GM21619 (cell line): ENCODE measurements around the gene MAPK6.
"Not testable (repeated sequence)": the region's sequence is repeated elsewhere in the genome, so short reads cannot be mapped to it uniquely, and the experiment has no call there.

ENCODE experiments used
- ATAC-seq: cut with Tn5 transposase; IDR thresholded peaks from one replicate; pipeline ENCODE4 v1.9.1; 2021; ENCODE audit not compliant: unreplicated experiment

MAPK6 gene

GRCh38 chr15:52078876-52079700 is 60.1 kb downstream of the MAPK6 start:
- ATAC-seq, result no peak

DNA sequence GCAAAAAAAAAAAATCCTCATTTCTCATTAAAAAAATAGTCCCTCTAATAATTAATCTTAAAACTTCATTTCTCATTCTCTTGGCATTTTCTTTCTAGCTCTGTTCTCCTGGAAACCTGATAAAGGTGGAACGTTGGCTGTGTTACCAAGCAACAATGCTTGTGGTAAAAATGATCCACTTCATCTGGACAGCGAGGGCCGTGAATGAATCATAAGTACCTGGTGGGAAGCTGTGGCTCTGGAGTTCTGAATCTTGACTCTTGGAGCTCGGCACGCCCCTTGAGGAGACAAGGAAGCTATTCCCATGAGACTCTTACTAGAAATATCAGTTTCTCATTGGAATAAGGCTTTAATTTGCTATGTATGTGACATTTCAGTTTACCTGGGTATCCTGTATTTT is 61.0 kb downstream of the MAPK6 start:
- no peak for ATAC-seq

- ATAC-seq, result no peak
These were observed 61.8 kb downstream of the MAPK6 start for GRCh38 chr15:52080706-52081392.

GRCh38 chr15:52082197-52083036 is 63.4 kb downstream of the MAPK6 start:
- ATAC-seq, result peak; percentile 79

- peak; percentile 6 for ATAC-seq
These were observed 64.0 kb downstream of the MAPK6 start for GRCh38 chr15:52083037-52083359.

DNA sequence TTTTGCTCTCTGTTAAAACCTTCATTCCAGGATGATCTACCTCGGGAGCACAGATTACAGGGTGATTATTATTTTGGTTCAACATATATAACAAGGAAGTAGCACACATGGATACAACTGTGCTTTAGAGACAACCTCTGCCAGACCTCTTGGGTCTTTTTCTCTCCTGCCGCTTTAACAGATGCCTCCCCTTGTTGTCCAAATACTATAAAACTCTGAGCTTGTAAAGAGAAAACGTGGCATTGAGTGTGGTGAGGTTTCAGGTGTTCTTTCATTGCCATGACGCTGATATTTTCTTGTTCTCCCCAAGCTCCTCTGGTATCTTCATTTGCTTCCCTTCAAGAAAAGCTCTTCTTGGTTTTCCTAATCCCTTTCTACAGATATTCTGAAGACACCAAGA is 64.6 kb downstream of the MAPK6 start:
- no peak for ATAC-seq

DNA sequence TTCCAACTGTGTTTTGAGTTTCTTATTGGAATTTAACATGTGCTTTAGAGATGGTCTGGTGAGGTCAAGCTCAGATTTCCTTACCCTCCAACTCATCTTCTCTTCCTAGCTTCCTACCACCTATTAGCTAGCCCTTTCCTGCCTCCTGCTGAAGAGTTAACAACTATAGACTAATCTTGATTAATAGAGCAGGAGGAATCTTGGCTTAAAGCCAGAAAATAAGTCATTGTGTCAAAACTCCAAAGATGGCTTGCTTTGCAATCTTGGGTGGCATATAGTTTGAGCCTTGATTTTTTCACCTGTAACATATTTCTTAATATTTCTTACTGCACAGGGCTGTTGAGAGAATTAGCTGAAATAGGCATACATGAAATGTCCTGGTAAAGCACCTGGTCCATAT is 66.3 kb downstream of the MAPK6 start:
- no peak for ATAC-seq

GRCh38 chr15:52086011-52086786 is 67.2 kb downstream of the MAPK6 start:
- ATAC-seq, result no peak

DNA sequence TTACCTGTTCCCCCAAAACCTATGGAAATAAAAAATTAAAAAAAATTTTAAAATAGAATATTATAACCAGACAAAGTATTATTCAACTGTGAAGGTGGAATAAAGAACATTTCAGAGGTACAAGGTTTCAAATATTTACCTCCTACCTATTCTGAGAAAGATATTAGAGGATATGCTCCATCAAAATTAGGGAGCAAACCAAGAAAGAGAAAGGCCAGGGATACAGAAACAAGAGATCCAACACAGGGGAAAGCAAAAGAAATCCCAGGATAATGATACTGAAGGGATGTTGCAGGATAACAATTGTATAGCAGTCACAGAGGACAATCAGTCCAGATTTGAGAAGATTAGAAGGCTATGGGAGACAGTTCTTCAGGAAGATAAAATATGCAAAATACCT is 71.2 kb downstream of the MAPK6 start:
- no peak for ATAC-seq

GRCh38 chr15:52093167-52093538 is 74.1 kb downstream of the MAPK6 start:
- ATAC-seq, result no peak

DNA sequence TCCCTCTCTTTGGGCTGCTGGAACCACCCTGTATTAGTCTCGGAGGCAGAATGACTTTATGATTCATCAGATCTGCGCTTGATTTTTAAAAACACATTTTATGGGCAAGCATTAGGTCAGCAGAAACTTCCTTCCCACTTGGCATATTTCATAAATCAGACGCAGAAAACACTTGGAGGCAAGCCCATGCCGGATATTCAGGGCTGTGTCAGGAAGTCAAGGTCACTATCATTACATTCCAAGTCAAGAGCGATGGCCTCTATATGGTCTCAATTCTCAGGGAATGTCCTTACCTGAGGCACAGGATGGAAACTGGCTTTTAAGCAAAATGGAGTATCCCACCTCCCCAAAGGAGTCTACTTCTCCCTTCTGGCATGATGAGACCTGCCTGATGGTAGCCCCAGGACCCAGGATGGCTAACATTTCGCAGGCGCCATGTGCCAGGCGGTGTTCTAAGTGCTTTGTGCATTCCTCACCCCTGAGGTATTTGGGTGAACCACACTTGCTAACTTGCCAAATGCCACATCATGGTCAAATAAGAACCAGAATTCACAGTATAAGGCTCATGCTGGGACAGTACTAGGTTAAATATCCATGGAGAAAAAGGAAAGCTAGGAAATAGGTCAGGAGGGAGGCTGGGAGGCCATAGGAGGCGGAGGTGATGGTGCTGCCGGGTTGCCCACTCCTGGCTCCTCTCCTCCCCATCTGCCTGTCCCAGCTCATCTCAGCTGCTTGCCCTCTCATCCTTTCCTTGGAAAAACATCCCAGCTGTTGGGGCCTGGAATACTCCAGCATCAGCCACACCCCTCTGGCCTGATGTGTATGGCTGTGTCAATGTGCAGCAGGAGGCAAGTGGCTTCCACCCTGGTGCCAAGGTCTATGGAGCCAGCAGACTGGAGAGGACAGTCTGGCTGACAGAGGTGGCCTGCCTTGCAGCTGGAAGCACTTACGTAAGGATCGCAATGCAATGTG is 74.8 kb downstream of the MAPK6 start:
- ATAC-seq, result no peak

DNA sequence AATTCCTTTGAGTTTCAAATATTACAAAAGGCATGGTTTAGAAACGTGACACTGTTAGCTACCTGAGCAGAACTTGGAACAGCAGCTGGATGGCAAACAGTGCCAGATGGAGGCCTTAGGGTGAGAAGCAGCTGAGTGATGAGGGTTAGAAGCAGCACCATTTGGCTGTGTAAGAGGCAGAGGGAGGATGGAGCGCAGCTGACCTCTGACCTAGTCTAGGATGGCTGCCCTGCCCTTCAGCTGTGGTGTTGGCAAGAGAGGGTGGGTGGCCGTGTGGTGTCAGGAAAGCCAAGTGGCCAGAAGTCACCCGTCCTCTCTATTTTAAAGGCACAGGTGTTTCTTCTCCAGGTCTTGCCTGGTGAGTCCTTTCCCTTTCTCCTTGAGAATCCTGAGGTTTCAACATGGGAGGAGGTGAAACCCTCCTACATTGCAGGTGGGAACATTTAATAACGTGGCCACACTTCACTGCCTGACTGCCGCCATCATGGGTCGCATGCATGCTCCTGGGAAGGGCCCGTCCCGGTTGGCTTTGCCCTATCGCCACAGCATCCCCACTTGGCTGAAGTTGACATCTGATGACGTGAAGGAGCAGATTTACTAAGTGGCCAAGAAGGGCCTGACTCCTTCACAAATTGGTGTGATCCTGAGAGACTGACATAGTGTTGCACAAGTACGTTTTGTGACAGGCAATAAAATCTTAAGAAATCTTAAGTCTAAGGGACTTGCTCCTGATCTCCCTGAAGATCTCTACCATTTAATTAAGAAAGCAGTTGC is 76.0 kb downstream of the MAPK6 start:
- ATAC-seq, result no peak

GRCh38 chr15:52095597-52096262 is 76.7 kb downstream of the MAPK6 start:
- ATAC-seq, result no peak

GRCh38 chr15:52096536-52096935 is 77.5 kb downstream of the MAPK6 start:
- ATAC-seq, result not testable (repeated sequence)

DNA sequence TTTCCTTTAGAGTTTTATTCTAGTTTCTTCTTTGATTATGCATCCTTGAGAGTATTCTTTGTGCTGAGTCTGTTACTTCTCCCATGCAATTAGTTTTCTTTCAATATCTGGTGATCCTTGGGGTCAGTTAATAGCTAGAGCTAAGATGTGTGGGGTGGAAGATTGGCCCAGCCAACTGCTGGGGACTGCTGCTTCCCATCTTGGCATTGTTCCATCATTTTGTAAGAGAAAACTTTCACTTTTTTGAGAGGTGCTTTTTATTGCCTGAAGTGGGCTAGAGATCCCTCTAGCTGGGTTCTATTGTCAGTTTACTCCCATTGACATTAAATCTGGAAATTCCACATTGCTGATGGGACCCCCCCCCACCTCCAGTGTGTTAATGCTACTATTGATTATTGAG is 78.2 kb downstream of the MAPK6 start:
- ATAC-seq, result no peak

DNA sequence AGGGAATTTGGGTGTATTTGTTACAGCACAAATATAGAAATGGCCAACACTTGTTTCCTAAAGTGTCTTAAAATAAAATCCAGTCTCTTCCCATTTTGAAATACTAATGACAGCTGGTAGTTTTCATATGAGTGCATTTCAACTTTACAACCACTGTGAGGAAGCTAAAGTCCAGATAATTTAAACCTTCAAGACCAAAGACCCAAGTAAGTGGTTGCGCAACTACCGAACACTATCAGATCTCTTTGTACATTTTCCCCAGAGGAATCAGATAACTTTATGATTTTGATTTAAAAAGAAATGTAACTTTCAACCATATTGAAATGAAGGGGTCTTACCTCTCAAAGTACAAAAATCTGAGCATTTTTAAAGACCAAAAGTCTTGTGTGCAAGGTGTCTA is 79.3 kb downstream of the MAPK6 start:
- ATAC-seq, result no peak

DNA sequence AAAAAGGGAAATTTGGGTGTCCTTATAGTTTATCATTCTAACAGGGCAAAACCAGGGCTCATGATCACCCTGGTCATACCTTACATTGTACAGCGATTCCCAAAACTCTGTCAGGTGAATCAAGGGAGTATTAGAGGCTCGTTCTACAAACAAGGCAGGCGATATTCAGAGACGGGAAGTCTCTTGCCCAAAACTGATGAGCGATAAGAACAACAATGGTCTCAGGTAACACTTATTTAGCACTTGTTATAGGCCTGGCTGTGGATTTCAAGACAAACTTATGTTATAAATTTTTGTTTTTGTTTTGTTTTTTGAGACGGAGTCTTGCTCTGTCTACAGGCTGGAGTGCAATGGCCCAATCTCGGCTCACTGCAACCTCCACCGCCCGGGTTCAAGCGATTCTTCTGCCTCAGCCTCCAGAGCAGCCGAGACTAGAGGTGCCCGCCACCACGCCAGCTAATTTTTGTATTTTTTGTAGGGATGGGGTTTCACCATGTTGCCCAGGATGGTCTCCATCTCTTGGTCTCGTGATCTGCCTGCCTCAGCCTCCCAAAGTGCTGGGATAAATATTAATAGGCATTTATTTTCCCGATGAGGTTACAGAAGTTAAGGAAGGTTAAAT is 80.7 kb downstream of the MAPK6 start:
- no peak for ATAC-seq

GRCh38 chr15:52100807-52101442 is 81.9 kb downstream of the MAPK6 start:
- no peak for ATAC-seq
